ENCODE data around the gene OSM.

DNA sequence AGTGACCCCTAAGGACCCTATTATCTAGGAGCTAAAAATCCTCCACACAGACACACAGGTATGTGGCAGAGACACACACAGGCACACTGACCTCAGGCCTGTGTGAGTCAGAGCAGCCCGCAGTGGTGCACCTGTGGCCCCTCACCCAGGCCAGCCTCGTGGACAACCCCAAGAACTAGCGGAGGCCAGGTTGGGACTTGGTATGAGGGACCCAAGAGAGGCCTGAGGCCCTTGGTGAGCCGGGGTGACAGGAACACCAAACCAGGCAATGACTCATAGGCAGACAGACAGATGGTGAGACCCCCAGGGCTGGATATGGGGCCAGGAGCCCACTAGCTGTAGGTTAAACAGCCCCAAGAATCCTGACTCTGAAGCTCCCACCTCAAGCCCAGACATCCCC, 16.7 kb upstream of the OSM start:
- TF ChIP-seq, protein P1, sequence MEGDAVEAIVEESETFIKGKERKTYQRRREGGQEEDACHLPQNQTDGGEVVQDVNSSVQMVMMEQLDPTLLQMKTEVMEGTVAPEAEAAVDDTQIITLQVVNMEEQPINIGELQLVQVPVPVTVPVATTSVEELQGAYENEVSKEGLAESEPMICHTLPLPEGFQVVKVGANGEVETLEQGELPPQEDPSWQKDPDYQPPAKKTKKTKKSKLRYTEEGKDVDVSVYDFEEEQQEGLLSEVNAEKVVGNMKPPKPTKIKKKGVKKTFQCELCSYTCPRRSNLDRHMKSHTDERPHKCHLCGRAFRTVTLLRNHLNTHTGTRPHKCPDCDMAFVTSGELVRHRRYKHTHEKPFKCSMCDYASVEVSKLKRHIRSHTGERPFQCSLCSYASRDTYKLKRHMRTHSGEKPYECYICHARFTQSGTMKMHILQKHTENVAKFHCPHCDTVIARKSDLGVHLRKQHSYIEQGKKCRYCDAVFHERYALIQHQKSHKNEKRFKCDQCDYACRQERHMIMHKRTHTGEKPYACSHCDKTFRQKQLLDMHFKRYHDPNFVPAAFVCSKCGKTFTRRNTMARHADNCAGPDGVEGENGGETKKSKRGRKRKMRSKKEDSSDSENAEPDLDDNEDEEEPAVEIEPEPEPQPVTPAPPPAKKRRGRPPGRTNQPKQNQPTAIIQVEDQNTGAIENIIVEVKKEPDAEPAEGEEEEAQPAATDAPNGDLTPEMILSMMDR (IDR thresholded peaks at IDR 0.05; ENCODE audit: low read length) = no peak
- TF ChIP-seq EZH2 (IDR thresholded peaks at IDR 0.05; ENCODE audit: borderline replicate concordance, low read length) = no peak
